ENCODE measurements around the gene ATF5. TPM values are rescaled to one million over a fixed set of nuclear protein-coding genes. Genes with fewer than 3 reads are reported as not detected.

Gene ATF5
- polyA plus RNA-seq, 3 donors = 5.8 to 22.1 (median 6.0) TPM

DNA sequence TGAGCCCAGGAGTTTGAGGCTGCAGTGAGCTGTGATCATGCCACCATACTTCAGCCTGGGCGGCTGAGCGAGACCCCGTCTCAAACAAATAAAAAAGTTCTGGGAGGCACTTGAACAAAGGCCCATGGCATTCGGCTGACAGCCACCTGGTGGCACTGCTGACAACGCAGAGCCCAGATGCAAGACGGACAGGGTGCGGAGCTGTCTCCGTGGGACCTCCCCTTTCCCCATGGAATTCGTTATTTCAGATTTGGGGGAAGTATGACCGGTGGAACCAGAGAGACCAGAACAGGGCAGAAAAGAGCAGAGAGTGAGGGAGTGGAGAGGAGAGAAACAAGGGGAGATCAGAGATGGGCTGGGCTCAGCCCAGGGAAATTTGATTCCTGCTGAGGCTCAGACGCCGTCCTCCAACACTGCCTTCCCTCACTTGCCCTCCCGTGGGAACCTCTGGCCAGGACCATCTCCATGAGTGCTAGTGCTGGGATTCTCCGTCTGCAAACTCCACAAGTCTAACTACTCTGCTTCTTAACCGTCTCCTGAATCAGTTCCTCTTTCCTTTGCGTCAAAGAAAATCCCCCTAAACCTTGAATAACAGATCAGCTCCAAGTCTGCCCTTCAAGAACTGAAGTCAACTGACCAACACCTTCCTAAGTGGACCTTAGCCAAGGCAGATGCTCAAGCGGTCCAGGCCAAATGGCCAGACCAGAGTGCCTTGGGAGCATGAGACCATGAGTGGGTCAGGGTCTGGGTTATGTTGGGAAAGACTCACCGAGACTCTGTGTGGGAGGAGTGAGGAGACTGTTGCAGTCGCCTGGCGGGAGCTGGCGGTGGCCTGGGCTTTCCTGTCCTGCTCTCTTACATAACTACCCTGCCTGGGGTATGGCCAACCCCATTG lies 11.9 kb upstream of the ATF5 start:
- peaks cover 60% of the 10 kb centered on the region for H3K4me1 Mint-ChIP-seq

DNA sequence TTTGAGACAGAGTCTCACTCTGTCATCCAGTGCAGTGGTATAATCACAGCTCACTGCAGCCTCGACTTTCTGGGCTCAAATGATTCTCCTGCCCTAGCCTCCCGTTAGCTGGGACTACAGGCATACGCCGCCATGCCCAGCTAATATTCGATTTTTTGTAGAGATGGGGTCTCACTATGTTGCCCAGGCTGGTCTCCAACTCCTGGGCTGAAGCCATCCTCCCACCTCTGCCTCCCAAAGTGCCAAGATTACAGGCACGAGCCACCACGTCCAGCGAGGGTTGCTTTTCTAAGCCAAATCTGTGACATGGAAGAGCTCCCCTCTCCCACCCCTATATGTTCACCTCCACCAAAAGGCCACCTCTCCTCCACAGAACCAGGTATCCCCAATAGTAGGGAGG lies 10.9 kb upstream of the ATF5 start:
- peaks cover 56 to 86% of the 10 kb centered on the region in 2 donors for H3K36me3 Mint-ChIP-seq
- peak overlapping the region; percentile 67 to 80 for H3K27ac ChIP-seq (ENCODE audit: low read depth in 1 of 2, low read length in 2 of 2)
- H2AFZ ChIP-seq (ENCODE audit: insufficient read depth, low read depth, low read length, poor library complexity, severe bottlenecking) = no peak overlapping the region
- H3K4me3 Mint-ChIP-seq = no peak overlapping the region
- H3K9me3 ChIP-seq (replicated peaks in 1 of 2; ENCODE audit: control insufficient read depth in 1 of 2, insufficient read depth in 1 of 2, low read length in 2 of 2) = no peaks in the 10 kb centered on the region
- no peak overlapping the region for H3K9ac ChIP-seq (ENCODE audit: insufficient read depth, low read length, poor library complexity, severe bottlenecking)
- H3K4me1 ChIP-seq (ENCODE audit: control insufficient read depth in 1 of 2, insufficient read depth in 2 of 2, low read length in 2 of 2) = peaks cover 31 to 52% of the 10 kb centered on the region in 2 donors
- H3K4me3 ChIP-seq (replicated peaks in 1 of 3; ENCODE audit: low read depth in 2 of 3, low read length in 3 of 3) = no peak overlapping the region
- no peak for DNase-seq
- peaks cover 48 to 71% of the 10 kb centered on the region in 2 donors for H3K36me3 ChIP-seq (replicated peaks in 1 of 2; ENCODE audit: control insufficient read depth in 1 of 2, insufficient read depth in 2 of 2, low read length in 2 of 2)
- H3K9me3 Mint-ChIP-seq = no peaks in the 10 kb centered on the region
- peaks cover 88% of the 10 kb centered on the region for H3K79me2 ChIP-seq (ENCODE audit: insufficient read depth, low read length)
- TF ChIP-seq, protein P1, sequence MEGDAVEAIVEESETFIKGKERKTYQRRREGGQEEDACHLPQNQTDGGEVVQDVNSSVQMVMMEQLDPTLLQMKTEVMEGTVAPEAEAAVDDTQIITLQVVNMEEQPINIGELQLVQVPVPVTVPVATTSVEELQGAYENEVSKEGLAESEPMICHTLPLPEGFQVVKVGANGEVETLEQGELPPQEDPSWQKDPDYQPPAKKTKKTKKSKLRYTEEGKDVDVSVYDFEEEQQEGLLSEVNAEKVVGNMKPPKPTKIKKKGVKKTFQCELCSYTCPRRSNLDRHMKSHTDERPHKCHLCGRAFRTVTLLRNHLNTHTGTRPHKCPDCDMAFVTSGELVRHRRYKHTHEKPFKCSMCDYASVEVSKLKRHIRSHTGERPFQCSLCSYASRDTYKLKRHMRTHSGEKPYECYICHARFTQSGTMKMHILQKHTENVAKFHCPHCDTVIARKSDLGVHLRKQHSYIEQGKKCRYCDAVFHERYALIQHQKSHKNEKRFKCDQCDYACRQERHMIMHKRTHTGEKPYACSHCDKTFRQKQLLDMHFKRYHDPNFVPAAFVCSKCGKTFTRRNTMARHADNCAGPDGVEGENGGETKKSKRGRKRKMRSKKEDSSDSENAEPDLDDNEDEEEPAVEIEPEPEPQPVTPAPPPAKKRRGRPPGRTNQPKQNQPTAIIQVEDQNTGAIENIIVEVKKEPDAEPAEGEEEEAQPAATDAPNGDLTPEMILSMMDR (IDR thresholded peaks at IDR 0.05) = no peak
- peaks cover 0 to 3% (median 2%) of the 10 kb centered on the region in 3 donors for H3K27me3 Mint-ChIP-seq (ENCODE audit: low read depth in 3 of 3)
- peaks cover 56% of the 10 kb centered on the region for H3K4me1 Mint-ChIP-seq
- peak overlapping the region; percentile 83 to 96 (median 94) for H3K27ac Mint-ChIP-seq
- no peak overlapping the region for H3K4me2 ChIP-seq (replicated peaks; ENCODE audit: extremely low read depth, low read length, poor library complexity, severe bottlenecking)
- H3K27me3 ChIP-seq (ENCODE audit: control insufficient read depth in 2 of 2, insufficient read depth in 2 of 2, low read length in 2 of 2) = no peaks in the 10 kb centered on the region
- peaks cover 68% of the 10 kb centered on the region for H4K20me1 ChIP-seq (ENCODE audit: insufficient read depth, low read length)
- intact Hi-C loops (cut with micrococcal nuclease) = no loop called here
- 87% methylated on average over 8 of the region's 8 CpGs for WGBS (ENCODE audit: insufficient coverage)

More for the DNA sequence above, 11.9 kb upstream of the ATF5 start:
- Mint-ChIP-seq H3K9me3 (no peaks in the 10 kb centered on the region), H3K4me3 (peak overlapping the region; percentile 77 to 94), H3K36me3 (peaks cover 59 to 85% of the 10 kb centered on the region in 2 donors), H3K27me3 (ENCODE audit: low read depth in 3 of 3) (peaks cover 0 to 3% (median 2%) of the 10 kb centered on the region in 3 donors), H3K27ac (peak overlapping the region; percentile 90 to 96 (median 95))
- Histone ChIP-seq H4K20me1 (ENCODE audit: insufficient read depth, low read length) (peaks cover 58% of the 10 kb centered on the region), H3K9me3 (replicated peaks in 1 of 2; ENCODE audit: control insufficient read depth in 1 of 2, insufficient read depth in 1 of 2, low read length in 2 of 2) (no peaks in the 10 kb centered on the region), H3K27ac (ENCODE audit: low read depth in 1 of 2, low read length in 2 of 2) (peak overlapping the region; percentile 67 to 80), H3K9ac (ENCODE audit: insufficient read depth, low read length, poor library complexity, severe bottlenecking) (peak overlapping the region; percentile 54), H3K4me2 (replicated peaks; ENCODE audit: extremely low read depth, low read length, poor library complexity, severe bottlenecking) (peak overlapping the region; percentile 69), H3K79me2 (ENCODE audit: insufficient read depth, low read length) (peaks cover 85% of the 10 kb centered on the region), H3K36me3 (replicated peaks in 1 of 2; ENCODE audit: control insufficient read depth in 1 of 2, insufficient read depth in 2 of 2, low read length in 2 of 2) (peaks cover 46 to 71% of the 10 kb centered on the region in 2 donors), H2AFZ (ENCODE audit: insufficient read depth, low read depth, low read length, poor library complexity, severe bottlenecking) (no peak overlapping the region), H3K27me3 (ENCODE audit: control insufficient read depth in 2 of 2, insufficient read depth in 2 of 2, low read length in 2 of 2) (no peaks in the 10 kb centered on the region), H3K4me1 (ENCODE audit: control insufficient read depth in 1 of 2, insufficient read depth in 2 of 2, low read length in 2 of 2) (peaks cover 35 to 53% of the 10 kb centered on the region in 2 donors), H3K4me3 (replicated peaks in 1 of 3; ENCODE audit: low read depth in 2 of 3, low read length in 3 of 3) (peak overlapping the region in 2 of 3 experiments; percentile 5 to 65)
- intact Hi-C loops (cut with micrococcal nuclease) = no loop called here
- peak; percentile 42 to 80 (median 67) for DNase-seq
- TF ChIP-seq, protein P1 (IDR thresholded peaks at IDR 0.05) = peak; percentile 78
- WGBS (ENCODE audit: insufficient coverage) = 28% methylated on average over 15 of the region's 21 CpGs

Data from CD14-positive monocyte (primary cell).